Measurements from ENCODE around the gene HCFC2. TPM values are rescaled to one million over a fixed set of nuclear protein-coding genes. Genes with fewer than 3 reads are reported as not detected.

The HCFC2 gene
- total RNA-seq, 2 donors from 2014 or later, result 14.5 to 15.8 TPM

DNA sequence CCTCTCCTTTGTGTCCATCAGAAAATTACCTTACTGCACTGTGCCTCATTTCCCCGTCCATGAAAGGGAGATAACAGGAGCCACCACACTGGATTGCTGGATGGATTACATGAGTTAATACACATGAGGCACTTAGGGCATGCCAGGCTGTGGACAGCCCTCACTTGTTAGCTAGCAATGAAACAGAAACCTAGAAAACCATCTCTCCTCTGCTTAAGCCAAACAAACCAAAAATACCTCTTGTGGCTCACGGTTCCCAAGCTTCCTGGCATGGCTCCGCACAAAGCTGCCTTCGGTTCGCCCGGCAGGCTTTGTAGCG lies 660 bp upstream of the HCFC2 start:
- WGBS, 2 donors, result 1 to 2% methylated on average over 7 of the region's 7 CpGs
- intact Hi-C loops (cut with DNase I), result no loop called here
- Histone ChIP-seq H3K4me3 (peak overlapping the region; percentile 60 to 84), H3K36me3 (replicated peaks in 1 of 2; ENCODE audit: insufficient read depth in 1 of 2, low read depth in 2 of 2) (no peaks in the 10 kb centered on the region), H3K27me3 (no peaks in the 10 kb centered on the region), H3K4me1 (peaks cover 16% of the 10 kb centered on the region), H3K9me3 (no peaks in the 10 kb centered on the region), H3K27ac (peak overlapping the region; percentile 75 to 88 (median 84))
- ATAC-seq (peak; percentile 15), DNase-seq (peak in 3 of 4 donors; percentile 17 to 33 (median 19))
- TF ChIP-seq POLR2A (IDR thresholded peaks at IDR 0.05), result no peak
- TF ChIP-seq, protein P1, sequence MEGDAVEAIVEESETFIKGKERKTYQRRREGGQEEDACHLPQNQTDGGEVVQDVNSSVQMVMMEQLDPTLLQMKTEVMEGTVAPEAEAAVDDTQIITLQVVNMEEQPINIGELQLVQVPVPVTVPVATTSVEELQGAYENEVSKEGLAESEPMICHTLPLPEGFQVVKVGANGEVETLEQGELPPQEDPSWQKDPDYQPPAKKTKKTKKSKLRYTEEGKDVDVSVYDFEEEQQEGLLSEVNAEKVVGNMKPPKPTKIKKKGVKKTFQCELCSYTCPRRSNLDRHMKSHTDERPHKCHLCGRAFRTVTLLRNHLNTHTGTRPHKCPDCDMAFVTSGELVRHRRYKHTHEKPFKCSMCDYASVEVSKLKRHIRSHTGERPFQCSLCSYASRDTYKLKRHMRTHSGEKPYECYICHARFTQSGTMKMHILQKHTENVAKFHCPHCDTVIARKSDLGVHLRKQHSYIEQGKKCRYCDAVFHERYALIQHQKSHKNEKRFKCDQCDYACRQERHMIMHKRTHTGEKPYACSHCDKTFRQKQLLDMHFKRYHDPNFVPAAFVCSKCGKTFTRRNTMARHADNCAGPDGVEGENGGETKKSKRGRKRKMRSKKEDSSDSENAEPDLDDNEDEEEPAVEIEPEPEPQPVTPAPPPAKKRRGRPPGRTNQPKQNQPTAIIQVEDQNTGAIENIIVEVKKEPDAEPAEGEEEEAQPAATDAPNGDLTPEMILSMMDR (IDR thresholded peaks at IDR 0.05), result no peak

DNA sequence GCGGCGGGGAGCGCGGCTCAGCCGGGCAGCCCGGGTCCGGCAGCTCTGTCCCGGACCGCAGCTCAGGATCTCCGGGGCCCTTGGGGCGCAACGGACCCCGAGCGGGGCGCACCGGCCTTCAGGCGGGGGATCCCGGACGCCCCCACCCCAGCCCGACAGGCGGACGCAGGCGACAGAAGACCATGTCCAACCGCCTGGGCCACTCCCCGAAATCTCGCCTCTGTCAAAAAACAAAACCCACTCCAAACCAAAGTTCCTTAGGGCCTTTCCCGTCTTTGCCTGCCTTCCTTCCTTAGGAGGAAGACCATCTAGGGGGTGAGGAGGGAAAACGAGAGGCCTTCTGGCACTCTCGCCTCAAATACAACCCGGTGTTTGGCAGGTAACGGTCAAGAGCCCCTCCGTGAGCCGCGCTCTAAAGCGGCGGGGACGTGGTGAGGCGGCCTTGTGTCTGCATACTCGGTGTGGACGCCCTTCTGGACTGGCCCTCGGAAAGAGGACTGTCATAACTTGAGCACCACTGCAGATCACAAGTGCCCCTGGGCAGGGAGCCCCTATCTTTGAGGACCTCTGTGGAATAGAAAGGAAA lies 604 bp downstream of the HCFC2 start:
- Histone ChIP-seq H3K36me3 (replicated peaks in 1 of 2; ENCODE audit: insufficient read depth in 1 of 2, low read depth in 2 of 2) (peaks cover 0 to 2% of the 10 kb centered on the region in 2 donors), H3K27ac (peak overlapping the region; percentile 75 to 88 (median 84)), H3K27me3 (no peaks in the 10 kb centered on the region), H3K9me3 (no peaks in the 10 kb centered on the region), H3K4me3 (peak overlapping the region; percentile 60 to 84), H3K4me1 (peaks cover 16% of the 10 kb centered on the region)
- DNase-seq (peak; percentile 20 to 44 (median 32)), ATAC-seq (peak; percentile 30)
- 0 to 2% methylated on average over 34 to 38 of the region's 41 CpGs for WGBS, 2 donors
- no peak for TF ChIP-seq POLR2A (IDR thresholded peaks at IDR 0.05)
- TF ChIP-seq, protein P1 (IDR thresholded peaks at IDR 0.05), result no peak
- intact Hi-C loops (cut with DNase I), result no loop called here

DNA sequence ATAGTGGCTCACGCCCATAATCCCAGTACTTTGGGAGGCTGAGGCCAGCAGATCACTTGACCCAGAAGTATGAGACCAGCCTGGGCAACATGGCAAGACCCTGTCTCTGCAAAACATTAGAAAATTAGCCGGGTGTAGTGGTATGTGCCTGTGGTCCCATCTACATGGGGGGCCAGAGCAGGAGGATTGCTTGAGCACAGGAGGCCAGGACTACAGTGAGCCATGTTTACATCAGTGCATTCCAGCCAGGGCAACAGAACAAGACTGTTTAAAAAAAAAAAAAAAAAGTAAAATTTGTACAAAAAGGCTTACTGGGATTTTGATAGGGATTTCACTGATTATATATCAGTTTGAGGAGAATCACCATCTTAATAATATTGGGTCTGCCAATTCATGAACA lies 7.8 kb downstream of the HCFC2 start:
- H3K4me3 ChIP-seq, result no peak overlapping the region
- no peaks in the 10 kb centered on the region for H3K27me3 ChIP-seq
- ATAC-seq (no peak), DNase-seq (no peak)
- TF ChIP-seq, protein P1 (IDR thresholded peaks at IDR 0.05), result no peak
- TF ChIP-seq POLR2A (IDR thresholded peaks at IDR 0.05), result no peak
- 95 to 98% methylated on average over 2 of the region's 2 CpGs for WGBS, 2 donors
- H3K9me3 ChIP-seq, result no peaks in the 10 kb centered on the region
- intact Hi-C loops (cut with DNase I), result no loop called here
- peaks cover 0 to 5% of the 10 kb centered on the region in 2 donors for H3K36me3 ChIP-seq (replicated peaks in 1 of 2; ENCODE audit: insufficient read depth in 1 of 2, low read depth in 2 of 2)
- no peak overlapping the region for H3K27ac ChIP-seq
- H3K4me1 ChIP-seq, result no peaks in the 10 kb centered on the region

- TF ChIP-seq POLR2A (IDR thresholded peaks at IDR 0.05), result no peak
- TF ChIP-seq, protein P1 (IDR thresholded peaks at IDR 0.05), result no peak
- H3K36me3 ChIP-seq (replicated peaks in 1 of 2; ENCODE audit: insufficient read depth in 1 of 2, low read depth in 2 of 2), result peaks cover 0 to 5% of the 10 kb centered on the region in 2 donors
- 93 to 96% methylated on average over 1 of the region's 1 CpG for WGBS, 2 donors
Observed at GRCh38 chr12:104073699-104074098, 9.4 kb downstream of the HCFC2 start.

GRCh38 chr12:104079024-104079423 lies 14.7 kb downstream of the HCFC2 start:
- H3K27me3 ChIP-seq, result no peaks in the 10 kb centered on the region
- no peak overlapping the region for H3K27ac ChIP-seq
- WGBS, 2 donors, result 60 to 62% methylated on average over 1 of the region's 1 CpG
- no peak for DNase-seq
- intact Hi-C loops (cut with DNase I), result no loop called here
- H3K4me3 ChIP-seq, result no peak overlapping the region
- no peak for ATAC-seq
- TF ChIP-seq POLR2A (IDR thresholded peaks at IDR 0.05), result no peak
- TF ChIP-seq, protein P1 (IDR thresholded peaks at IDR 0.05), result no peak
- H3K9me3 ChIP-seq, result peaks cover 0 to 4% (median 0%) of the 10 kb centered on the region in 3 donors
- H3K36me3 ChIP-seq (replicated peaks in 1 of 2; ENCODE audit: insufficient read depth in 1 of 2, low read depth in 2 of 2), result peaks cover 0 to 11% of the 10 kb centered on the region in 2 donors
- peaks cover 5% of the 10 kb centered on the region for H3K4me1 ChIP-seq

More at GRCh38 chr12:104073699-104074098, 9.4 kb downstream of the HCFC2 start:
- no peak overlapping the region for H3K27ac ChIP-seq
- ATAC-seq (no peak), DNase-seq (no peak)
- H3K4me1 ChIP-seq, result peaks cover 2% of the 10 kb centered on the region
- no peak overlapping the region for H3K4me3 ChIP-seq
- no peaks in the 10 kb centered on the region for H3K27me3 ChIP-seq
- intact Hi-C loops (cut with DNase I), result no loop called here
- no peaks in the 10 kb centered on the region for H3K9me3 ChIP-seq
